Retinal pigment epithelial cell (primary cell): ENCODE data around the gene IL1A.

ENCODE experiments used
- DNase-seq: peaks from one replicate; pipeline ENCODE4 v3.0.0-alpha.2; 2010; ENCODE audit warnings: low read depth
- H3K4me3 ChIP-seq: 2 replicates; pipeline ENCODE4 v1.5.1; 2011; ENCODE audit warnings: mild to moderate bottlenecking, low read length, control low read depth, moderate library complexity
- CTCF ChIP-seq: conservative IDR thresholded peaks from 2 replicates; pipeline ENCODE4 v1.5.1; 2011; ENCODE audit warnings: low read depth, low read length, control low read depth, inconsistent platforms

Gene IL1A

DNA sequence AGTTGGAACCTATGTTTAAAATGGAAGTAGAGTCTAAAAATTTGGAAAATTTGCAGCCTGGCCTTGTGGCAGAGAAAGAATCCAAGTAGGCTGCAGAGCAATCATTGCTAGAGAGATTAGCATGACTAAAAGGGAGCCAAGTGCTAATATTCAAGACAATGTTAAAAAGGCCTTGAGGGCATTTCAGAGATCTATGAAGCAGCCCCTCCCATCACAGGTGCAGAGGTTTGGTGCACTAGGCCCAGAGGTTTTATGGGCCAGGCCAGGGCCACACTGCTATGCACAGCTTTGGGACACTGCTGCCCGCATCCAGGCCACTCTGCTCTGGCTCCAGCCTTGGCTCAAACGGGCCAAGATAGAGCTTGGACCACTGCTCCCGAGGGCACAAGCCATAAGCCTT, 6.7 kb upstream of the IL1A start:
- DNase-seq, result no peak
- TF ChIP-seq CTCF, result no peak
- no peak overlapping the region for H3K4me3 ChIP-seq

DNA sequence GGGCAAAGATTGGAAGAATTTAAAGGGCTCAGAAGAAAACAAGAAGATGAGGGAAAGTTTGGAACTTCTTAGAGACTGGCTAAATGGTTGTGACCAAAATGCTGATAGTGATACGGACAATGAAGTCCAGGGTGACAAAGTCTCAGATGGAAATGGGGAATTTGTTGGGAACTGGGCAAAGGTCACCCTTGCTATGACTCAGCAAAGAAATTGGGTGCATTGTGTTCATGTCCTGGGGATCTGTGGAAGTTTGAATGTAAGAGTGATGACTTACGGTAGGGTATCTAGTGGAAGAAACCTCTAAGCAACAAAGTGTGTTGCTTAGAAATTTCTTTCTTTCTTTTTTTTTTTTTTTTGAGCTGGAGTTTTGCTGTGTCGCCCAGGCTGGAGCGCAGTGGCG, 6.0 kb upstream of the IL1A start:
- no peak for DNase-seq
- H3K4me3 ChIP-seq, result no peak overlapping the region
- no peak for TF ChIP-seq CTCF

DNA sequence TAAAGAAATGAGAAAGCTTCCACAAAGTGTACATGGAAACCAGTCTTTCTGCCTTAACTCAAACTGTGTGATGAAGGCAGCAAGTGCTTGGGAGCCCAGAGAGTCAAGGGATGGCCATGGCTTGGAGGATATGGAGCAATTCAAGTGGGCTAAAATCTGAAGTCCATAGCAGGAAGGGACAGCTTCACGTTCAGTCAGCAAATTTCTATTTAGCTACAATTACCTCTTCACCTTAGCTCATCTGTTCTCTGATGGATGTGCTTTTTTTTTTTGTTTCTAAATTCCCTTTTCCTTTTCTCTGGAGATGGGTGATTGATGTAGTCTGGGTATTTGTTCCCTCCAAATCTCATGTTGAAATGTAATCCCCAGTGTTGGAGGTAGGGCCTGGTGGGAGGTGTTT, 4.9 kb upstream of the IL1A start:
- TF ChIP-seq CTCF, result no peak
- no peak for DNase-seq
- H3K4me3 ChIP-seq, result no peak overlapping the region

DNA sequence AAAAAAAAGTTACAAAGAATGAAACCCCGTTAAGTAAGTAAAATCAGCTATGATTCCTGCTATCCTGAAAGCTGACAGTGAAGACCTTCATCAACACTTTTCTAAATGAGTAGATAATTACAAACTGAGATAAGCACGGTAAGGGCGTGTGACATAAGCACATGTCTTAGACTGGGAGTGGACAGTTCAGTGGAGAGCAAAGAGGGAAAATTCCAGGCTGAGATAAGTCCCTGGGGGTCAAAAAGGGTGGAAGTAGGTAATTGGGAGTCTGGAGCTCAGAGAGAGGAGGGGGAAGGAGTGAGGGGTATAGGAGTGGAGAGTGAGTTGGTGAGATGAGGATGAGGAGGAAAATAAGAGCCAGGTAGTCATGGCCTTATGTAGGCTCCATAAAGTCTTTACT, 4.4 kb upstream of the IL1A start:
- no peak for DNase-seq
- TF ChIP-seq CTCF, result no peak

DNA sequence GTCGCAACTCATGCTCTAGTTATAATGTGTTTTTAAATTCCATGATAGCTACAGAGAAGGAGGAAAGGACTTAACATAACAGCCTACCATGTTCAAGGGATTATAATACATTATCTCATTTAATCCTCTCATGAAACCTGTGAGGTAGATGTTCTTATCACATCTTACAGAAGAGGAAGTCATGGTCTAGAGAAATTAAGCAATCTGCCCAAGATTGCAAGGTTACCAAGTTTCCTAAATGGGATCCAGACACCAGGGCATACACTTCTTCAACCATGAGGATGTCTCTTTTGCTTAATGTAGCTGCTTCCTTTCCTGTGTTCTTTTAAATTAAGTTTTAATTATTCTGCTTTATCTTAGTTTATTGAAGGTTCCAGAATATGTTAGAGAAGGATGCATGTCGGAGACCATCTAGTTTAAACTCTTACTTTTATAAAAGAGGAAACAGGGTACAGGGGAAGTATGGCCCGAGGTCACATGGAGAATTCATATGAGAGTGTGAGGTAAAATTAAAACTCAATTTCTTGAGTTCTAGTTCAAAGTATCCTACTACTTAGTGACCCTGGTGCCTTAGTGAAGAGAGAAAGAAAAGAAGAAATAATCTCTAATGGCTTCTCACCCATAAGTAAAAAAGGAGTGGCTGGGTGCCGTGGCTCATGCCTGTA, 3.6 kb upstream of the IL1A start:
- DNase-seq, result no peak
- TF ChIP-seq CTCF, result no peak
- H3K4me3 ChIP-seq, result no peak overlapping the region

More for the DNA sequence above, 4.4 kb upstream of the IL1A start:
- H3K4me3 ChIP-seq, result no peak overlapping the region

GRCh38 chr2:112787294-112787693, 3.0 kb upstream of the IL1A start:
- DNase-seq, result no peak
- H3K4me3 ChIP-seq, result no peak overlapping the region
- no peak for TF ChIP-seq CTCF

DNA sequence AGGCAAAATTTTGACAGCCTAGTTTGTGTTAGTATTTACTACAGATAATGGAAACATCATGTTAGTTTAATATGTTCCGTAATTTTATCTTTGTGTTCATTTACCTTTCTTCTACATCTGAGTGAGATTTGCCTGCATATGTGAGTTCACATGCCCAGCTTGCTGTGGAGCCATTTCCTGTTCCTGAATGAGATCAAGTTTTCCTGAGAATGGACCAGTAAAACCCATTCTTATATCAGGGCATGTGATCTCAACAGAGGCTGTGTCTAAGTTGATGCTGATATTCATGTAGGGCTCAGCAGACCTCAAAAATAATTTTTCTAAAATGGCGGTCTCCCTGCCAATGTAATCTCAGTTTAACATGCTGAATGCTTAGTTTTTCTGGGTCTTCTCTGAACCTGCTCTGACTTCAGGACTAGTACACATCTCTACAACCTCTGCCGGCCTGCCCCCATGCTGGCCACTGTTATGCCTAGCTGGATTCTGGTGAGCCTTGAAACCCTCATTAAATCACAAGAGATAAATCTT, 1.0 kb downstream of the IL1A start:
- TF ChIP-seq CTCF, result no peak
- DNase-seq, result no peak
- no peak overlapping the region for H3K4me3 ChIP-seq
